Nephron progenitor cell (in vitro differentiated cells): ENCODE measurements around the gene ZNF287.

Experiments used
- DNase-seq: peaks from one replicate; pipeline ENCODE4 v3.0.0; 2021
- H3K27ac Mint-ChIP-seq: 2 replicates; pipeline ENCODE4 v1.8.0; 2021; ENCODE audit warnings: mild to moderate bottlenecking, moderate library complexity, mixed read lengths
- H3K27me3 Mint-ChIP-seq: 2 replicates; pipeline ENCODE4 v1.8.0; 2021; ENCODE audit warnings: mild to moderate bottlenecking, low read depth, mixed read lengths; ENCODE audit not compliant: poor library complexity
- H3K36me3 Mint-ChIP-seq: 2 replicates; pipeline ENCODE4 v1.8.0; 2021; ENCODE audit warnings: low read depth, mixed read lengths
- H3K4me1 Mint-ChIP-seq: 2 replicates; pipeline ENCODE4 v1.8.0; 2021; ENCODE audit warnings: mixed read lengths
- H3K4me3 Mint-ChIP-seq: 2 replicates; pipeline ENCODE4 v1.8.0; 2021; ENCODE audit warnings: mild to moderate bottlenecking, moderate library complexity, mixed read lengths
- H3K9me3 Mint-ChIP-seq: 2 replicates; pipeline ENCODE4 v1.8.0; 2021; ENCODE audit warnings: mild to moderate bottlenecking, moderate library complexity, mixed read lengths
- TF ChIP-seq, protein P1 (sequence below): fragments of 200-600 bp; sonication (generic); IDR thresholded peaks from 2 replicates; pipeline ENCODE4 v1.5.0; 2021; ENCODE audit warnings: antibody characterized with exemption

Gene ZNF287

GRCh38 chr17:16568541-16569357, at the start of gene ZNF287:
ZNF287 (minus strand) TSS chr17:16569204; CDS start chr17:16567731, 1,473 bp downstream.
- no peak within 1 kb of the TSS for H3K27ac Mint-ChIP-seq
- peak within 1 kb of the TSS; percentile 83 for H3K4me3 Mint-ChIP-seq

GRCh38 chr17:16617481-16618060, 48.6 kb upstream of the ZNF287 start:
- H3K4me1 Mint-ChIP-seq = no peaks in the 10 kb centered on the region
- peaks cover 84% of the 10 kb centered on the region for H3K9me3 Mint-ChIP-seq
- no peak for DNase-seq
- H3K4me3 Mint-ChIP-seq = no peak overlapping the region
- H3K27ac Mint-ChIP-seq = no peak overlapping the region
- H3K36me3 Mint-ChIP-seq = peaks cover 46% of the 10 kb centered on the region
- TF ChIP-seq, protein P1, sequence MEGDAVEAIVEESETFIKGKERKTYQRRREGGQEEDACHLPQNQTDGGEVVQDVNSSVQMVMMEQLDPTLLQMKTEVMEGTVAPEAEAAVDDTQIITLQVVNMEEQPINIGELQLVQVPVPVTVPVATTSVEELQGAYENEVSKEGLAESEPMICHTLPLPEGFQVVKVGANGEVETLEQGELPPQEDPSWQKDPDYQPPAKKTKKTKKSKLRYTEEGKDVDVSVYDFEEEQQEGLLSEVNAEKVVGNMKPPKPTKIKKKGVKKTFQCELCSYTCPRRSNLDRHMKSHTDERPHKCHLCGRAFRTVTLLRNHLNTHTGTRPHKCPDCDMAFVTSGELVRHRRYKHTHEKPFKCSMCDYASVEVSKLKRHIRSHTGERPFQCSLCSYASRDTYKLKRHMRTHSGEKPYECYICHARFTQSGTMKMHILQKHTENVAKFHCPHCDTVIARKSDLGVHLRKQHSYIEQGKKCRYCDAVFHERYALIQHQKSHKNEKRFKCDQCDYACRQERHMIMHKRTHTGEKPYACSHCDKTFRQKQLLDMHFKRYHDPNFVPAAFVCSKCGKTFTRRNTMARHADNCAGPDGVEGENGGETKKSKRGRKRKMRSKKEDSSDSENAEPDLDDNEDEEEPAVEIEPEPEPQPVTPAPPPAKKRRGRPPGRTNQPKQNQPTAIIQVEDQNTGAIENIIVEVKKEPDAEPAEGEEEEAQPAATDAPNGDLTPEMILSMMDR = no peak
- no peaks in the 10 kb centered on the region for H3K27me3 Mint-ChIP-seq

More at GRCh38 chr17:16568541-16569357, at the start of gene ZNF287:
- H3K9me3 Mint-ChIP-seq = peaks cover 17% of the 10 kb centered on the region
- H3K27me3 Mint-ChIP-seq = peaks cover 55% of the 10 kb centered on the region
- H3K36me3 Mint-ChIP-seq = peaks cover 36% of the 10 kb centered on the region
- TF ChIP-seq, protein P1 = no peak
- peaks cover 9% of the 10 kb centered on the region for H3K4me1 Mint-ChIP-seq
- peak; percentile 96 for DNase-seq

GRCh38 chr17:16599537-16599936, 30.5 kb upstream of the ZNF287 start:
- TF ChIP-seq, protein P1 = no peak
- no peaks in the 10 kb centered on the region for H3K36me3 Mint-ChIP-seq
- H3K9me3 Mint-ChIP-seq = peaks cover 23% of the 10 kb centered on the region
- DNase-seq = no peak
- H3K4me3 Mint-ChIP-seq = no peak overlapping the region
- H3K4me1 Mint-ChIP-seq = peaks cover 6% of the 10 kb centered on the region
- peaks cover 14% of the 10 kb centered on the region for H3K27me3 Mint-ChIP-seq
- H3K27ac Mint-ChIP-seq = no peak overlapping the region

- H3K36me3 Mint-ChIP-seq = peaks cover 5% of the 10 kb centered on the region
- no peak for DNase-seq
- no peaks in the 10 kb centered on the region for H3K4me1 Mint-ChIP-seq
- H3K9me3 Mint-ChIP-seq = peaks cover 41% of the 10 kb centered on the region
- no peak overlapping the region for H3K4me3 Mint-ChIP-seq
- H3K27ac Mint-ChIP-seq = no peak overlapping the region
- TF ChIP-seq, protein P1 = no peak
- H3K27me3 Mint-ChIP-seq = peaks cover 24% of the 10 kb centered on the region
Measured at GRCh38 chr17:16593356-16594102, 24.5 kb upstream of the ZNF287 start.

DNA sequence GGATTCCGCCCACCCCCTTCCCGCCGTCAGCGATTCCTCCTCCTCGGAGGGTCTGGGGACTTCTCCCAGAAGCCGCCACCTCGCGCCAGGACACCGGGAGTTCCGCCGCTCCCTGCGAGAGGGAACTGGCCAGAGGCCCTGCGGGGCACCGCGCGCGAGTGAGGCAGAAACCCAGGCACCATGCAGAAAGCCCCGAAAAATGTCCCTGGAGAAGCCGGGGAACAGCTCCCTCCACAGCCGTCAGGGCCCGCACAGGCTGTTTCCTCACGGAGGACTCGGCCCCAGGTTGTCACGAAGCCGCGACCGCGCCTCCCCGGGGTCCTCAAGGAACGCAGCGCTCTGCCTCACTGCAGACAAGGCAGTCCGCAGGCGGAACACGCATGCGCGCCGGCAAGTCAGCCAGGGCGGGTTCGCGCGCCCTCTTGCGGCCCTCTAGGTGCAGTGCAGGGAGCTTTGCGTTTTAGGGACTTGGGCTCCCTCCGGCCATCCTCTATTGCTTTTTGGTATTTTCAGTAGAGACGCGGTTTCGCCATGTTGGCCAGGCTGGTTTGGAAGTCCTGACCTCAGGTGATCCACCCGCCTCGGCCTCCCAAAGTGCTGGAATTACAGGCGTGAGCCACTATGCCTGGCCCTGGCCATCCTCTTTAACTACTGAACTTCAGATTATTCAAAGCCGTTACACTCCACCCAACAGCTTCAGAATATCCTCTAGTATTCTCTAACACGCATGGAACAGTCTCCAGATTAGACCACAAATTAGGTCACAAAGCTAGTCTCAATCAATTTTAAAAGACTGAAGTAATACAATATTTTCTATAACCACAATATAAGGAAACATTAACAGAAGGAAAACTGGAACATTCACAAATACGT, 20.3 kb upstream of the ZNF287 start:
- TF ChIP-seq, protein P1 = peak; percentile 99
- Mint-ChIP-seq H3K4me1 (peaks cover 3% of the 10 kb centered on the region), H3K27ac (no peak overlapping the region), H3K4me3 (peak overlapping the region; percentile 74), H3K36me3 (peaks cover 5% of the 10 kb centered on the region), H3K9me3 (peaks cover 40% of the 10 kb centered on the region), H3K27me3 (peaks cover 52% of the 10 kb centered on the region)
- DNase-seq = peak; percentile 96
